ENCODE results near the gene TMEM170A. TPM values are rescaled to one million over a fixed set of nuclear protein-coding genes. Genes with fewer than 3 reads are reported as not detected.
"Not testable (repeated sequence)": the region's sequence is repeated elsewhere in the genome, so short reads cannot be mapped to it uniquely, and the experiment has no call there.

TMEM170A gene
- total and polyA plus RNA-seq, 2 of the 13 experiments (the other 11 are each of a cell fraction or from before 2014, with no cell fraction given) = 35.7 to 39.7 TPM

DNA sequence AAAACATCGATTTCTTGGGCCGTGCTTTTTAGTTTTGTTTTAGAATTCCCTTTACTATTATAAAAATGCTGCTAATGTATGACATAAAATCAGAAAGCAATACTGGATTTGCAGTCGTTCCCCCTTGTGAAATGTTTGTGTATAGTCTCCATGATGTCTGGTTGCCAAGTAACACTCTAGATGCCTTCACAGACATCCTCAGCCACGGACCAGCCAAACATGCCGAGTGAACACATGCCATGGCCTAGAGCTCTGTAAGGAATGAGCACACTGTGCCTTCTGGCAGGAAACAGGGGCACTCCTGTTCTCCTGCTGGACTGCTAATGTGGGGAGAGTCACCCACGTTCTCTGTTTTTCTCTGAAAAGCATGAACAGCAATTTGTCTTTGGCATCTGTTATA, 37.3 kb upstream of the TMEM170A start:
- ATAC-seq (peak; percentile 63), DNase-seq (ENCODE audit: low spot score) (peak; percentile 54)
- intact Hi-C loops (cut with micrococcal nuclease; ENCODE audit: unreplicated experiment); H3K27ac ChIP-seq (ENCODE audit: extremely low read length, insufficient read depth, low read length); H3K4me3 ChIP-seq (replicated peaks in 1 of 3; ENCODE audit: insufficient read depth in 1 of 3, low read depth in 2 of 3, low read length in 3 of 3); H3K9me3 ChIP-seq (ENCODE audit: low read length); POLR2A ChIA-PET; H2AFZ ChIP-seq (ENCODE audit: low read length); in situ Hi-C loops (cut with HindIII; ENCODE audit: extremely low pct_ligation_motif_present, low pct_unique_long_range_greater_than_20kb); BruUV-seq (replicated peaks); H3K36me3 ChIP-seq (replicated peaks in 1 of 2; ENCODE audit: control insufficient read depth in 1 of 2, insufficient read depth in 2 of 2, low read length in 2 of 2); FAIRE-seq; H3K4me2 ChIP-seq (ENCODE audit: low read depth, low read length); H3K9ac ChIP-seq (ENCODE audit: insufficient read depth, low read depth, low read length); H3K79me2 ChIP-seq (ENCODE audit: insufficient read depth, low read length); H4K20me1 ChIP-seq (ENCODE audit: insufficient read depth, low read length); CTCF ChIA-PET (ENCODE audit: low intra/inter-chr PET ratio, low total read pairs): not testable (repeated sequence)
- 30% methylated on average over 6 of the region's 6 CpGs for WGBS (ENCODE audit: low lambda C conversion rate)
- Histone ChIP-seq H3K4me1 (ENCODE audit: insufficient read depth, low read length) (peaks cover 52% of the 10 kb centered on the region), H3K27me3 (ENCODE audit: control insufficient read depth in 1 of 2, insufficient read depth in 2 of 2, low read length in 2 of 2) (peaks cover 0 to 11% of the 10 kb centered on the region in 2 experiments; a peak in 3 of 5 replicates)

DNA sequence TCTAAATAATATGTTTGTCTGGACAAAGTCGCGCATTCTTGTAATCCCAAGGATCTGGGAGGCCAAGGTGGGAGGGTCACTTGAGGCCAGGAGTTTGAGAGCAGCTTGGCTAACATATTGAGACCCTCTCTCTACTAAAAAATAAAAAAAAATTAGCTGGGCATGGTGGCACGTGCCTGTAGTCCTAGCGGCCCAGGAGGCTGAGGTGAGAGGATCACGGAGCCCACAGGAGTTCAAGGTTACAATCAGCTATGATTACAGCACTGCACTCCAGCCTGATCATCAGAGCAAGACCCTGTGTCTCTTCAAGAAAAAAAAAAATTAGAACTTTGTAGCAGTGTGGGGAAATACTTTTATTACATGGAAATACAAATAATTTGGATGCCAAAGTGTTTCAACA, 36.9 kb upstream of the TMEM170A start:
- Histone ChIP-seq H3K4me3 (replicated peaks in 1 of 3; ENCODE audit: insufficient read depth in 1 of 3, low read depth in 2 of 3, low read length in 3 of 3) (no peak overlapping the region), H4K20me1 (ENCODE audit: insufficient read depth, low read length) (no peaks in the 10 kb centered on the region), H3K9ac (ENCODE audit: insufficient read depth, low read depth, low read length) (no peak overlapping the region), H3K36me3 (replicated peaks in 1 of 2; ENCODE audit: control insufficient read depth in 1 of 2, insufficient read depth in 2 of 2, low read length in 2 of 2) (no peaks in the 10 kb centered on the region), H3K4me2 (ENCODE audit: low read depth, low read length) (no peak overlapping the region), H3K79me2 (ENCODE audit: insufficient read depth, low read length) (no peaks in the 10 kb centered on the region), H3K27me3 (ENCODE audit: control insufficient read depth in 1 of 2, insufficient read depth in 2 of 2, low read length in 2 of 2) (peaks cover 0 to 11% of the 10 kb centered on the region in 2 experiments; a peak in 3 of 5 replicates), H3K4me1 (ENCODE audit: insufficient read depth, low read length) (peaks cover 47% of the 10 kb centered on the region), H3K9me3 (ENCODE audit: low read length) (no peaks in the 10 kb centered on the region), H3K27ac (ENCODE audit: extremely low read length, insufficient read depth, low read length) (no peak overlapping the region), H2AFZ (ENCODE audit: low read length) (no peak overlapping the region)
- in situ Hi-C loops (cut with HindIII; ENCODE audit: extremely low pct_ligation_motif_present, low pct_unique_long_range_greater_than_20kb) (no loop called here), intact Hi-C loops (cut with micrococcal nuclease; ENCODE audit: unreplicated experiment) (no loop called here)
- WGBS (ENCODE audit: low lambda C conversion rate) = 34% methylated on average over 5 of the region's 5 CpGs
- ATAC-seq (no peak), DNase-seq (ENCODE audit: low spot score) (no peak), FAIRE-seq (no peak)
- ChIA-PET CTCF (ENCODE audit: low intra/inter-chr PET ratio, low total read pairs) (no interaction called here), POLR2A (no interaction called here)
- BruUV-seq (replicated peaks) = no TSS peak
- TF ChIP-seq MIER3 (CRISPR knock-in tag; IDR thresholded peaks at IDR 0.05; ENCODE audit: borderline replicate concordance) (no peak), BHLHE40 (IDR thresholded peaks at IDR 0.05; ENCODE audit: low read length) (peak; percentile 62), ZNF451 (CRISPR knock-in tag; IDR thresholded peaks at IDR 0.05) (no peak)
- TF ChIP-seq, protein P1, sequence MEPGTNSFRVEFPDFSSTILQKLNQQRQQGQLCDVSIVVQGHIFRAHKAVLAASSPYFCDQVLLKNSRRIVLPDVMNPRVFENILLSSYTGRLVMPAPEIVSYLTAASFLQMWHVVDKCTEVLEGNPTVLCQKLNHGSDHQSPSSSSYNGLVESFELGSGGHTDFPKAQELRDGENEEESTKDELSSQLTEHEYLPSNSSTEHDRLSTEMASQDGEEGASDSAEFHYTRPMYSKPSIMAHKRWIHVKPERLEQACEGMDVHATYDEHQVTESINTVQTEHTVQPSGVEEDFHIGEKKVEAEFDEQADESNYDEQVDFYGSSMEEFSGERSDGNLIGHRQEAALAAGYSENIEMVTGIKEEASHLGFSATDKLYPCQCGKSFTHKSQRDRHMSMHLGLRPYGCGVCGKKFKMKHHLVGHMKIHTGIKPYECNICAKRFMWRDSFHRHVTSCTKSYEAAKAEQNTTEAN (CRISPR knock-in tag; conservative IDR thresholded peaks at IDR 0.05) = no peak
- TF ChIP-seq, protein P2, sequence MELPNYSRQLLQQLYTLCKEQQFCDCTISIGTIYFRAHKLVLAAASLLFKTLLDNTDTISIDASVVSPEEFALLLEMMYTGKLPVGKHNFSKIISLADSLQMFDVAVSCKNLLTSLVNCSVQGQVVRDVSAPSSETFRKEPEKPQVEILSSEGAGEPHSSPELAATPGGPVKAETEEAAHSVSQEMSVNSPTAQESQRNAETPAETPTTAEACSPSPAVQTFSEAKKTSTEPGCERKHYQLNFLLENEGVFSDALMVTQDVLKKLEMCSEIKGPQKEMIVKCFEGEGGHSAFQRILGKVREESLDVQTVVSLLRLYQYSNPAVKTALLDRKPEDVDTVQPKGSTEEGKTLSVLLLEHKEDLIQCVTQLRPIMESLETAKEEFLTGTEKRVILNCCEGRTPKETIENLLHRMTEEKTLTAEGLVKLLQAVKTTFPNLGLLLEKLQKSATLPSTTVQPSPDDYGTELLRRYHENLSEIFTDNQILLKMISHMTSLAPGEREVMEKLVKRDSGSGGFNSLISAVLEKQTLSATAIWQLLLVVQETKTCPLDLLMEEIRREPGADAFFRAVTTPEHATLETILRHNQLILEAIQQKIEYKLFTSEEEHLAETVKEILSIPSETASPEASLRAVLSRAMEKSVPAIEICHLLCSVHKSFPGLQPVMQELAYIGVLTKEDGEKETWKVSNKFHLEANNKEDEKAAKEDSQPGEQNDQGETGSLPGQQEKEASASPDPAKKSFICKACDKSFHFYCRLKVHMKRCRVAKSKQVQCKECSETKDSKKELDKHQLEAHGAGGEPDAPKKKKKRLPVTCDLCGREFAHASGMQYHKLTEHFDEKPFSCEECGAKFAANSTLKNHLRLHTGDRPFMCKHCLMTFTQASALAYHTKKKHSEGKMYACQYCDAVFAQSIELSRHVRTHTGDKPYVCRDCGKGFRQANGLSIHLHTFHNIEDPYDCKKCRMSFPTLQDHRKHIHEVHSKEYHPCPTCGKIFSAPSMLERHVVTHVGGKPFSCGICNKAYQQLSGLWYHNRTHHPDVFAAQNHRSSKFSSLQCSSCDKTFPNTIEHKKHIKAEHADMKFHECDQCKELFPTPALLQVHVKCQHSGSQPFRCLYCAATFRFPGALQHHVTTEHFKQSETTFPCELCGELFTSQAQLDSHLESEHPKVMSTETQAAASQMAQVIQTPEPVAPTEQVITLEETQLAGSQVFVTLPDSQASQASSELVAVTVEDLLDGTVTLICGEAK (IDR thresholded peaks at IDR 0.05) = no peak
- TF ChIP-seq, protein P2 (CRISPR knock-in tag; IDR thresholded peaks at IDR 0.05) = no peak
